Fibroblast of mammary gland (primary cell): Measurements from ENCODE around the gene SNED1.

Experiments used
- DNase-seq: peaks from one replicate; pipeline ENCODE4 v3.0.0-alpha.2; 2010; ENCODE audit warnings: low read depth
- H3K4me3 ChIP-seq: 2 replicates; pipeline ENCODE4 v1.5.1; 2011; ENCODE audit warnings: low read depth, mild to moderate bottlenecking, low read length, moderate library complexity; ENCODE audit not compliant: control insufficient read depth
- CTCF ChIP-seq: conservative IDR thresholded peaks from 2 replicates; pipeline ENCODE4 v1.5.1; 2011; ENCODE audit warnings: low read depth, low read length, inconsistent platforms; ENCODE audit not compliant: control insufficient read depth, insufficient read depth

Gene SNED1

DNA sequence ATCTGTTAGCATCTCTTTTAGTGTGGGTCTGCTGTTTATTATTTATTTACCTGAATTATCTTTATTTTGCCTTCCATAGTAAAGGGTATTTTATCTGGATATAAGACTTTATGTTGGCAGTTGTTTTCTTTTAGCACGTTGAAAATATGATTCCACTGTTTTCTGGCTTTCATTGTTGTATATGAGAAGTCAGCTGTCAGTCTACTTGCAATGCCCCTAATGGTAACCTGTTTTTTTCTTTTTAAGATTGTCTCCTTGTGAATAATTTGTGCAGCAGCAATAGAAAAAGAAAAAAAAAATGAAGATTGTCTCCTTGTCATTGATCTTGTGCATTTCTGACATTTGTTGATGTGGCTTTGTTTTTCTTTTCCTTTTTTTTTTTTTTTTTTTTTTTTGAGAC is 27.2 kb downstream of the SNED1 start:
- no peak for TF ChIP-seq CTCF
- no peak for DNase-seq
- H3K4me3 ChIP-seq: no peak overlapping the region

- no peak overlapping the region for H3K4me3 ChIP-seq
- TF ChIP-seq CTCF: no peak
These were observed 31.3 kb downstream of the SNED1 start for GRCh38 chr2:241029599-241030332.

GRCh38 chr2:241030333-241030680 is 31.9 kb downstream of the SNED1 start:
- TF ChIP-seq CTCF: no peak
- no peak overlapping the region for H3K4me3 ChIP-seq
- no peak for DNase-seq

More at GRCh38 chr2:241029599-241030332, 31.3 kb downstream of the SNED1 start:
- no peak for DNase-seq

- TF ChIP-seq CTCF: no peak
- no peak overlapping the region for H3K4me3 ChIP-seq
- no peak for DNase-seq
These were observed 32.5 kb downstream of the SNED1 start for GRCh38 chr2:241030883-241031282.

DNA sequence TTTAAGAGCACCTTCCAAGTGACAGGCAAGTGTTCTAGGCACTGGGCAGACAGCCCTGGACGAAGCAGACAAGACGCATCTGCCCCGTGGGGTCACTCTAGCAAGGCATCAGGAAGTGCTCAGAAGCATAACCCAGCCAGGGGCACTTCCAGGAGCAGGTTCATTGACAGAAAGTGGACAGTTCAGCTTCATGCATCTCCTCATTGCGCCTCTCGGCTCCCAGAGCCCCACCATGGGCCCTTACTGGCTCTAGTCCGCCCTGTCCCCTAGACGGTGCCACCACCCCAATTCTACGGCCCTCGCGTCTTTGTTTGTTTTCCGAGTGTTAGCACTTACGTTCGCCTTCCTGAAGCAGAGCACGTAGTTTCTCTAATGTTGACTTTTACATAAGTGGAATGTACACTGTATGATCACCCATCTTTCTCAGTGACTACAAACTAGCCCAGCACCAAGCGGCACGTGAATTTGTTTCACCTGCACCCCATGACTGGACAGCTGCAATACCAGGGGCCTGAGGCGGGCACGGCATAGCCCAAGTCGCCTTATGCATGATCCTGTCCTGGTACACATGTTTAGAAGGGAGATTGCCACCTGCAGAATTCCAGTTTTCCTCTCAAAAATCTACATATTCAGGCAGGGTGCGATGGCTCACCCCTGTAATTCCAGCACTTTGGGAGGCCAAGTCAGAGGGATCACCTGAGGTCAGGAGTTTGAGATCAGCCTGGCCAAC is 33.2 kb downstream of the SNED1 start:
- no peak for TF ChIP-seq CTCF
- no peak overlapping the region for H3K4me3 ChIP-seq

GRCh38 chr2:241033336-241033987 is 35.0 kb downstream of the SNED1 start:
- DNase-seq: no peak
- no peak for TF ChIP-seq CTCF
- no peak overlapping the region for H3K4me3 ChIP-seq

More for the DNA sequence above, 33.2 kb downstream of the SNED1 start:
- no peak for DNase-seq
